ENCODE results near the gene THOP1. TPM values are rescaled to one million over a fixed set of nuclear protein-coding genes. Genes with fewer than 3 reads are reported as not detected.

The THOP1 gene
- total RNA-seq, 2 donors from 2014 or later, result 33.9 to 45.8 TPM

GRCh38 chr19:2744113-2744512 is 41.2 kb upstream of the THOP1 start:
- H3K27me3 ChIP-seq, result no peaks in the 10 kb centered on the region
- H3K4me3 ChIP-seq, result no peak overlapping the region
- H3K4me1 ChIP-seq, result peaks cover 0 to 9% of the 10 kb centered on the region in 2 donors
- H3K9me3 ChIP-seq, result no peaks in the 10 kb centered on the region
- no peak for DNase-seq (ENCODE audit: low spot score)
- no peaks in the 10 kb centered on the region for H3K36me3 ChIP-seq
- no peak overlapping the region for H3K27ac ChIP-seq
- no peak for TF ChIP-seq CTCF (IDR thresholded peaks at IDR 0.05)

GRCh38 chr19:2747349-2747748 is 38.0 kb upstream of the THOP1 start:
- no peaks in the 10 kb centered on the region for H3K36me3 ChIP-seq
- no peaks in the 10 kb centered on the region for H3K27me3 ChIP-seq
- no peaks in the 10 kb centered on the region for H3K9me3 ChIP-seq
- no peak for TF ChIP-seq CTCF (IDR thresholded peaks at IDR 0.05)
- no peak for DNase-seq (ENCODE audit: low spot score)
- H3K4me3 ChIP-seq, result no peak overlapping the region
- H3K4me1 ChIP-seq, result peaks cover 0 to 7% of the 10 kb centered on the region in 2 donors
- H3K27ac ChIP-seq, result no peak overlapping the region

GRCh38 chr19:2750808-2751437 is 34.4 kb upstream of the THOP1 start:
- Histone ChIP-seq H3K27me3 (no peaks in the 10 kb centered on the region), H3K4me3 (no peak overlapping the region), H3K4me1 (peaks cover 0 to 7% of the 10 kb centered on the region in 2 donors), H3K27ac (no peak overlapping the region), H3K9me3 (no peaks in the 10 kb centered on the region), H3K36me3 (peaks cover 18% of the 10 kb centered on the region)
- no peak for TF ChIP-seq CTCF (IDR thresholded peaks at IDR 0.05)
- DNase-seq (ENCODE audit: low spot score), result no peak

GRCh38 chr19:2751438-2751830 is 33.9 kb upstream of the THOP1 start:
- Histone ChIP-seq H3K27me3 (no peaks in the 10 kb centered on the region), H3K4me1 (peaks cover 0 to 7% of the 10 kb centered on the region in 2 donors), H3K4me3 (no peak overlapping the region), H3K9me3 (no peaks in the 10 kb centered on the region), H3K36me3 (peaks cover 23% of the 10 kb centered on the region), H3K27ac (no peak overlapping the region)
- no peak for DNase-seq (ENCODE audit: low spot score)
- no peak for TF ChIP-seq CTCF (IDR thresholded peaks at IDR 0.05)

- H3K27me3 ChIP-seq, result no peaks in the 10 kb centered on the region
- H3K4me1 ChIP-seq, result no peaks in the 10 kb centered on the region
- no peak for TF ChIP-seq CTCF (IDR thresholded peaks at IDR 0.05)
- no peaks in the 10 kb centered on the region for H3K9me3 ChIP-seq
- no peak overlapping the region for H3K27ac ChIP-seq
- H3K36me3 ChIP-seq, result peaks cover 50% of the 10 kb centered on the region
- no peak overlapping the region for H3K4me3 ChIP-seq
- DNase-seq (ENCODE audit: low spot score), result no peak
Observed at GRCh38 chr19:2754659-2755447, 30.4 kb upstream of the THOP1 start.
